HG03097 (cell line): ENCODE measurements around the gene RING1.
A peak's percentile ranks its signal among the peaks of the same experiment; 100 is the strongest.

Source experiments
- ATAC-seq: cut with Tn5 transposase; IDR thresholded peaks from one replicate; pipeline ENCODE4 v1.9.1; 2021; ENCODE audit not compliant: unreplicated experiment, low FRiP score

RING1 gene

GRCh38 chr6:33192105-33192646, 16.1 kb upstream of the RING1 start, which contains the start of gene COL11A2:
COL11A2 (minus strand) TSS chr6:33192467; CDS start chr6:33192240, 227 bp downstream.
- no peak for ATAC-seq

GRCh38 chr6:33192671-33193602, 15.4 kb upstream of the RING1 start:
- no peak for ATAC-seq

- no peak for ATAC-seq
Measured at GRCh38 chr6:33193619-33194018, 14.7 kb upstream of the RING1 start.

GRCh38 chr6:33194431-33194979, 13.8 kb upstream of the RING1 start:
- ATAC-seq: no peak

GRCh38 chr6:33195304-33196165, 12.8 kb upstream of the RING1 start:
- ATAC-seq: no peak

GRCh38 chr6:33197431-33198048, 10.8 kb upstream of the RING1 start:
- no peak for ATAC-seq

- no peak for ATAC-seq
Measured at GRCh38 chr6:33198159-33198852, 10.0 kb upstream of the RING1 start.

GRCh38 chr6:33198853-33199436, 9.4 kb upstream of the RING1 start:
- no peak for ATAC-seq

GRCh38 chr6:33199687-33200218, 8.5 kb upstream of the RING1 start:
- peak; percentile 24 for ATAC-seq

- ATAC-seq: peak; percentile 62
Measured at GRCh38 chr6:33200219-33201146, 7.8 kb upstream of the RING1 start, which contains the start of the genes RXRB and SLC39A7. RXRB (minus strand) TSS chr6:33200665; CDS start chr6:33200476, 189 bp downstream. SLC39A7 (plus strand) TSS chr6:33200867; CDS start chr6:33201246, 379 bp downstream.

GRCh38 chr6:33201147-33201545, 7.2 kb upstream of the RING1 start:
- ATAC-seq: peak; percentile 1

GRCh38 chr6:33201935-33202334, 6.4 kb upstream of the RING1 start:
- ATAC-seq: no peak

GRCh38 chr6:33202799-33203198, 5.5 kb upstream of the RING1 start:
- ATAC-seq: no peak

- no peak for ATAC-seq
Measured at GRCh38 chr6:33203443-33204164, 4.7 kb upstream of the RING1 start.

- ATAC-seq: no peak
Measured at GRCh38 chr6:33204165-33204414, 4.2 kb upstream of the RING1 start.

- ATAC-seq: peak; percentile 32
Measured at GRCh38 chr6:33204415-33205190, 3.7 kb upstream of the RING1 start, which contains the start of gene HSD17B8. HSD17B8 (plus strand) TSS chr6:33204655; CDS start chr6:33204669, 14 bp downstream.
